Mesendoderm (in vitro differentiated cells): Measurements from ENCODE around the gene RABGAP1L.
"Not testable (repeated sequence)": the region's sequence is repeated elsewhere in the genome, so short reads cannot be mapped to it uniquely, and the experiment has no call there.

Experiments
- DNase-seq: peaks from one replicate; pipeline ENCODE4 v3.0.0; 2013
- H2AK5ac ChIP-seq: 2 replicates; pipeline ENCODE4 v1.6.1; 2013; ENCODE audit warnings: low read length, inconsistent platforms
- H2BK120ac ChIP-seq: 2 replicates; pipeline ENCODE4 v1.6.1; 2013; ENCODE audit warnings: low read depth, mild to moderate bottlenecking, low read length, moderate library complexity, mixed read lengths
- H2BK15ac ChIP-seq: replicated peaks from 2 replicates; pipeline ENCODE4 v1.6.1; 2013; ENCODE audit warnings: low read depth, mild to moderate bottlenecking, moderate library complexity
- H2BK5ac ChIP-seq: 2 replicates; pipeline ENCODE4 v1.6.1; 2013; ENCODE audit warnings: low read length, inconsistent platforms
- H3K18ac ChIP-seq: 2 replicates; pipeline ENCODE4 v1.6.1; 2013; ENCODE audit warnings: mild to moderate bottlenecking, low read length, mixed read lengths
- H3K23ac ChIP-seq: one replicate; pipeline ENCODE4 v1.6.1; 2013; ENCODE audit warnings: low read length
- H3K27ac ChIP-seq: 2 replicates; pipeline ENCODE4 v1.5.1; 2013; ENCODE audit warnings: low read depth, mild to moderate bottlenecking, inconsistent platforms, low read length, moderate library complexity
- H3K27me3 ChIP-seq: 2 replicates; pipeline ENCODE4 v1.6.1; 2013; ENCODE audit warnings: low read length, control low read depth, mild to moderate bottlenecking, inconsistent platforms; ENCODE audit not compliant: insufficient read depth, poor library complexity
- H3K36me3 ChIP-seq: 2 replicates; pipeline ENCODE4 v1.6.1; 2013; ENCODE audit warnings: low read length, inconsistent platforms; ENCODE audit not compliant: control insufficient read depth, insufficient read depth
- H3K4ac ChIP-seq: one replicate; pipeline ENCODE4 v1.6.1; 2013; ENCODE audit warnings: low read depth, mild to moderate bottlenecking, low read length, moderate library complexity
- H3K4me1 ChIP-seq: 2 replicates; pipeline ENCODE4 v1.6.1; 2013; ENCODE audit warnings: low read depth, low read length, inconsistent platforms; ENCODE audit not compliant: control insufficient read depth
- H3K4me2 ChIP-seq: 2 replicates; pipeline ENCODE4 v1.6.1; 2013; ENCODE audit warnings: low read length
- H3K4me3 ChIP-seq: 2 replicates; pipeline ENCODE4 v1.5.1; 2013; ENCODE audit warnings: mild to moderate bottlenecking, low read length
- H3K56ac ChIP-seq: one replicate; pipeline ENCODE4 v1.6.1; 2013; ENCODE audit warnings: low read length
- H3K79me1 ChIP-seq: 2 replicates; pipeline ENCODE4 v1.6.1; 2013; ENCODE audit warnings: low read length, inconsistent platforms
- H3K79me2 ChIP-seq: 2 replicates; pipeline ENCODE4 v1.6.1; 2013; ENCODE audit warnings: mild to moderate bottlenecking, low read length; ENCODE audit not compliant: control insufficient read depth, insufficient read depth
- H3K9ac ChIP-seq: 2 replicates; pipeline ENCODE4 v1.6.1; 2013; ENCODE audit warnings: low read length, inconsistent platforms
- H4K5ac ChIP-seq: one replicate; pipeline ENCODE4 v1.6.1; 2013; ENCODE audit warnings: low read length
- H4K8ac ChIP-seq: one replicate; pipeline ENCODE4 v1.6.1; 2013; ENCODE audit warnings: low read depth, mild to moderate bottlenecking, control low read depth, low read length, moderate library complexity
- WGBS: extraction: QIAGEN DNeasy Blood & Tissue Kit; methylation state at CpG from one replicate; pipeline ENCODE4 v1.1.7; 2013; ENCODE audit warnings: low lambda C conversion rate, missing lambda C conversion rate; ENCODE audit not compliant: insufficient coverage; ENCODE audit errors: extremely low coverage; 5-methylcytosine and 5-hydroxymethylcytosine counted together

Gene RABGAP1L

DNA sequence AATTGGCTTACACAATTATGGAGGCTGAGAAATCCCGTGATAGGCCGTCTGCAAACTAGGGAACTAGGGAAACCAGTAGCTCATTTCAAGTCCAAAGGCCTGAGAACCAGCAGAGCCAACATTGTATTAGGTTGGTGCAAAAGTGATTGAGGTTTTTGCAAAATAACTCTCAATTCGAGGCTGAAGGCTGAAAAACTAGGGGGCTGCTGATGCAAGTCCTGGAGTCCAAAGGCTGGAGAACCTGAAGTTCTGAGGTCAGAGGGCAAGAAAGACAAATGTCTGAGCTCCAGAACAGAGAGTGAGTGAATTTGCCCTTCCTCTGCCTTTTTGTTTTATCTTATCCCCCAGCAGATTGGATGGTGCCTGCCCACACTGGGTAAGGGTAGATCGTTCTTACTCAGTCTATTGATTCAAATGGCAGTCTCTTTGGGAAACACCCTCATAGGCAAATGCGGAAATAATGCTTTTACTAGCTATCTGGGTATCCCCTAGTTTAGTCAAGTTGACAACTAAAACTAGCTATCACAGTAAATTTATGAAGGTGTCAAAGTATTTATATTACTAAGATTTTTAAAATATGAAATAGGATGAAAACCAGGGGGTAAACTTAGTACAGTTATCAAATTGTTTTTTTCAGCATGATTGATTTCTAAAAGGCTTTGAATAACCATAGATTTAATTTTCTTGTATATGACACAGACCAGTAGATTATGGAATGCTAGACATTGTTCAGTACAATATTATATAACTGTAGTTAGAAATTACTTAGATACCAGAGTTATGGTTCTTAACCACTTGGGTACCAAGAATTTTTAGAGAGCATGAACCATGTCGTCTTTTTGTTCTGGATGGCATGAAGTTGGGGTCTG, 15.4 kb downstream of the RABGAP1L start:
- H3K4ac ChIP-seq = no peak overlapping the region
- no peak overlapping the region for H4K5ac ChIP-seq
- H3K4me3 ChIP-seq = no peak overlapping the region
- no peak overlapping the region for H2BK5ac ChIP-seq
- no peak overlapping the region for H3K18ac ChIP-seq
- DNase-seq = no peak
- no peak overlapping the region for H2BK120ac ChIP-seq
- no peak overlapping the region for H2AK5ac ChIP-seq
- H3K56ac ChIP-seq = no peak overlapping the region
- no peaks in the 10 kb centered on the region for H3K4me1 ChIP-seq
- no peaks in the 10 kb centered on the region for H3K79me1 ChIP-seq
- no peak overlapping the region for H4K8ac ChIP-seq
- H3K23ac ChIP-seq = no peak overlapping the region
- H3K4me2 ChIP-seq = no peak overlapping the region
- H3K27me3 ChIP-seq = no peaks in the 10 kb centered on the region
- WGBS = no CpG with 5 or more reads among the region's 6 CpGs
- no peak overlapping the region for H2BK15ac ChIP-seq
- H3K27ac ChIP-seq = no peak overlapping the region
- no peaks in the 10 kb centered on the region for H3K36me3 ChIP-seq
- H3K79me2 ChIP-seq = no peaks in the 10 kb centered on the region
- no peak overlapping the region for H3K9ac ChIP-seq

DNA sequence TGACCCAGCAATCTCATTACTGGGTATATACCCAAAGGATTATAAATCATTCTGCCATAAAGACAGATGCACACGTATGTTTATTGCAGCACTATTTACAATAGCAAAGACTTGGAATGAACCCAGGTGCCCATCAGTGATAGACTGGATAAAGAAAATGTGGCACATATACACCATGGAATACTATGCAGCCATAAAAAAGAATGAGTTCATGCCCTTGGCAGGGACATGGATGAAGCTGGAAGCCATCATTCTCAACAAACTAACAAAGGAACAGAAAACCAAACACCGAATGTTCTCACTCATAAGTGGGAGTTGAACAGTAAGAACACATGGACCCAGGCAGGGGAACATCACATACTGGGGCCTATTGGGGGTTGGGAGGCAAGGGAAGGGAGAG, 19.1 kb downstream of the RABGAP1L start:
- H3K36me3 ChIP-seq, H3K27ac ChIP-seq, H4K5ac ChIP-seq, H3K4me2 ChIP-seq, H4K8ac ChIP-seq, H2BK5ac ChIP-seq, DNase-seq, H2BK15ac ChIP-seq, H3K9ac ChIP-seq, H3K27me3 ChIP-seq, H3K56ac ChIP-seq, H3K23ac ChIP-seq, H2BK120ac ChIP-seq, H2AK5ac ChIP-seq, H3K4me1 ChIP-seq, H3K4me3 ChIP-seq, H3K18ac ChIP-seq, H3K79me1 ChIP-seq, H3K4ac ChIP-seq, H3K79me2 ChIP-seq: not testable (repeated sequence)
- WGBS = no CpG with 5 or more reads among the region's 2 CpGs

DNA sequence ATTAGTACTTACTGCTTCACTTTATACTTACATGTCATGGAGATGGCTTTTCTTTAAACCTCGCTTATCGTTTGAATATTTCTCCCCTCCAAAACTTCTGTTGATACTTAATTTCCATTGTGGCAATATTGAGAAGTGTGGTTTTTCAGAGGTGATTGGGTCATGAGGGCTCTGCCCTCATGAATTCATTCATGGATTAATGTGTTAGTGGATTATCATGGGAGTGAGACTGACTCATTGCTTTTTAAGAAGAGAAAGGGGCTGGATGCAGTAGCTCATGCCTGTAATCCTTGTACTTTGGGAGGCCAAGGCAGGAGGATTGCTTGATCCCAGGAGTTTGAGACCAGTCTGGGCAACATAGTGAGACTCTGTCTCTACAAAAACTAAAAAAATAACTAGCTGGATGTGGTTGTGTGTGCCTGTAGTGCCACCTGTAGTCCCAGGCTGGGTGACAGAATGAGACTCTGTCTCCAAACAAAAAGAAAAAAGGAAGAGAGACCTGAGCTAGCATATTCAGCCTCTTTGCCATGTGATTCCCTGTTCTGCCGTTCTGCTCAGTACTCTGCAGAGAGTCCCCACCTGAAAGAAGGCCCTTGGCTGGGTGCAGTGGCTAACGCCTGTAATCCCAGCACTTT, 30.2 kb downstream of the RABGAP1L start:
- no peak overlapping the region for H3K27ac ChIP-seq
- H4K8ac ChIP-seq = no peak overlapping the region
- H3K4me3 ChIP-seq = no peak overlapping the region
- no peak overlapping the region for H4K5ac ChIP-seq
- no peak overlapping the region for H3K18ac ChIP-seq
- DNase-seq = no peak
- no peak overlapping the region for H3K4ac ChIP-seq
- H3K4me1 ChIP-seq = no peaks in the 10 kb centered on the region
- no peaks in the 10 kb centered on the region for H3K27me3 ChIP-seq
- H3K4me2 ChIP-seq = no peak overlapping the region
- no peak overlapping the region for H3K23ac ChIP-seq
- WGBS = no CpG with 5 or more reads among the region's 4 CpGs
- no peak overlapping the region for H2BK15ac ChIP-seq
- H2BK120ac ChIP-seq = no peak overlapping the region
- no peak overlapping the region for H2AK5ac ChIP-seq
- no peak overlapping the region for H2BK5ac ChIP-seq
- no peaks in the 10 kb centered on the region for H3K79me1 ChIP-seq
- H3K9ac ChIP-seq = no peak overlapping the region
- H3K56ac ChIP-seq = no peak overlapping the region
- no peaks in the 10 kb centered on the region for H3K79me2 ChIP-seq
- H3K36me3 ChIP-seq = no peaks in the 10 kb centered on the region

DNA sequence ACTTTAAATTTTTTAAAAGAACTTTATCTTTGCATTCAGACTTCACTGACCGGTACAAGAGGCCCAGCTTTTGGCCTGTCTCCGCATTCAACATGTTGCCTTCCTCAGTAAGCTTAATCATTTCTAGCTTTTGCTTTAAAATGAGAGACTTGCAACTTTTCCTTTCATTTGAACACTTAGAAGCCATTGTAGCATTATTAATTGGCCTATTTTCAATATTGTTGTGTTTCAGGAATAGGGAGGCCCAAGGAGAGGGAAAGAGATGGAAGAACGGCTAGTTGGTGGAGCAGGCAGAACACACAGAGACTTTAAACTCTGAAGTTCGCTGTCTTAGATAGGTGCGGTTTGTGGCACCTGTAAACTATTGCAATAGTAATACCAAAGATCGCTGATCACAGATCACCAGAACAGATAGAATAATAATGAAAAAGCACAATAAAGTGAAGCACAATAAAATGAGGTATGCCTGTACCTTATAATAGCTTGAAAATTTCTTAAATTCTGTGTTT, 31.4 kb downstream of the RABGAP1L start:
- Histone ChIP-seq H4K5ac (no peak overlapping the region), H2BK5ac (no peak overlapping the region), H2BK15ac (no peak overlapping the region), H3K36me3 (no peaks in the 10 kb centered on the region), H3K18ac (no peak overlapping the region), H3K79me2 (no peaks in the 10 kb centered on the region), H3K9ac (no peak overlapping the region), H2BK120ac (no peak overlapping the region), H3K4me3 (no peak overlapping the region), H3K4me2 (no peak overlapping the region), H4K8ac (no peak overlapping the region), H3K4me1 (no peaks in the 10 kb centered on the region), H2AK5ac (no peak overlapping the region), H3K4ac (no peak overlapping the region), H3K56ac (no peak overlapping the region), H3K23ac (no peak overlapping the region), H3K27ac (no peak overlapping the region), H3K79me1 (no peaks in the 10 kb centered on the region), H3K27me3 (no peaks in the 10 kb centered on the region)
- no CpG with 5 or more reads among the region's 6 CpGs for WGBS
- DNase-seq = no peak

DNA sequence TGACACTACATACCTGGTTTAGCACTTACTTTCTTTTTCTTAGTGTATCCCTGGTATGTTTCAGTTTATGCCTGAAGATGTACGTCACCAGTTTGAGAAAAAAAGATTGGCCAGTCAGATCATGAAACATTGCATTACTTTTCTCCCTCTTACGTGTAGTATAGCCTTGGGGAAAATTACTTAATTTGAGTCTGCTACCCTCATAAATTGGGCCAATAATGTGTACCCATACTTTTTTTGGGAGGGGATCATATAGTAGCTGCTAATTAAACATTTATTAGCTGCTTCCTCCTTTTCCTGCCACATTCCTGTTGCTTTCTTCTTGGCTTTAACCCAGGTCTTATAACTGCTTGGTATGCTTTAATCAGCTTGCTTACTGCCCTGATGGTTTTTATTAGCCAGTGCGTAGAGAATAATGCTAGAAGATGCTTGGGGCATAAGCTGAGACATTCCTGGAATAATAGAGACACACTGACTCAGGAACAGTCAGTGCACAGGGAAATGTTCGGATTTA, 32.1 kb downstream of the RABGAP1L start:
- Histone ChIP-seq H2BK5ac (no peak overlapping the region), H3K36me3 (no peaks in the 10 kb centered on the region), H3K4me1 (no peaks in the 10 kb centered on the region), H3K4me3 (no peak overlapping the region), H3K4me2 (no peak overlapping the region), H3K9ac (no peak overlapping the region), H3K79me1 (no peaks in the 10 kb centered on the region), H3K27ac (no peak overlapping the region), H3K18ac (no peak overlapping the region), H3K79me2 (no peaks in the 10 kb centered on the region), H3K56ac (no peak overlapping the region), H3K23ac (no peak overlapping the region), H3K27me3 (no peaks in the 10 kb centered on the region), H3K4ac (no peak overlapping the region), H4K5ac (no peak overlapping the region), H2BK15ac (no peak overlapping the region), H4K8ac (no peak overlapping the region), H2BK120ac (no peak overlapping the region), H2AK5ac (no peak overlapping the region)
- no CpG with 5 or more reads among the region's 4 CpGs for WGBS
- no peak for DNase-seq
